ENCODE results near the gene RETREG3. TPM values are rescaled to one million over a fixed set of nuclear protein-coding genes. Genes with fewer than 3 reads are reported as not detected.
A peak's percentile ranks its signal among the peaks of the same experiment; 100 is the strongest.

The RETREG3 gene
- total and polyA plus RNA-seq, 2 of the 4 experiments (the other 2 are of a cell fraction) = 18.1 to 44.1 TPM

DNA sequence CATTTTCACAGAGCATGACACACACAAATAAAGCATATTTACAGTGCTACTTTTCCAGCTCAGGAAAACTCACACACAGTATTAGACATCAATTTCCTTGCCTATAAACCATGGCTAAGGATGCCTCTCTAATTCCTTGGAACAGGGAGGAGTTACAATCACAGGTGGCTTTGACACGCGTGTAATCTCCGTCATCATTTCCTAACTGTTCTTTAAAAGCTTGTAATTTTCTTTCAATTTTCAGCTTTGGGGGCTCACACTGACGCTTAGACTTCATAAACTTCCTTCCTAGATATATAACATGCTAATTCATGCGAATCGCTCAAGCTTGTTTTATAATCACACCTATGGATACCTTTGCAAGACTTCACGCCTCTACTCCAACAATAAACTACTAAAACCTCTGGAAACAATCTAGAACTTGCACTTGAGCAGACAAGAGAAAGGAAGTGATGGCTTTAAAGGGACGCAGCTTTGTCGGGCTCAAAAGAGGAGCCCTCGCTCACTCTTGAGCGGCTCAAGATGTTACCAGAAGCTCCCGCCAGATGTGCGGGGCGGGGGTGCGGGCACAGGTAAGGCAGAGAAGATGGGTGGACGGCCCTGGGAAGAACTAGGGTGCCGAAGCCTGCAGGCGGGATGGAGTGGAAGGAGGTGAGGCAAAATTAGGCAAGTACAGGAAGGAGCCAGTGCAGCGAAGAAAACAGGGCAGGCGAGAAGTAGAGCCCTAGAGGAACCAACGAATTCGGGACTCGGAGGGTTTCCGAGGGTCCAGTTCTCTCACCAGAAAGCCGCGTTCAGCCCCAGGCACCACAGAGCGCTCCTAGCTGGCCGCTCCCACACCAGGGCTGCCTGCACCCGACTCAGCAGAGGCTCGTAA lies 631 bp downstream of the RETREG3 start:
- DNase-seq (no peak), ATAC-seq (ENCODE audit: low read depth) (peak; percentile 54)
- BruUV-seq (replicated peaks) = TSS peak; percentile 26
- peak overlapping the region; percentile 87 for H3K9ac ChIP-seq (ENCODE audit: low read depth, low read length)
- peak overlapping the region; percentile 96 for H3K4me2 ChIP-seq (ENCODE audit: low read depth, low read length)
- peak overlapping the region; percentile 67; the same call in 1 of the 2 replicates for H2AK5ac ChIP-seq (ENCODE audit: low read depth, low read length)
- no peaks in the 10 kb centered on the region for H3K27me3 ChIP-seq (ENCODE audit: control insufficient read depth, insufficient read depth, low read length)
- H2AFZ ChIP-seq (replicated peaks; ENCODE audit: low read length, poor library complexity) = peak overlapping the region; percentile 98
- peak overlapping the region; percentile 75 for H2BK5ac ChIP-seq (ENCODE audit: low read depth, low read length, poor library complexity, severe bottlenecking)
- H4K5ac ChIP-seq (ENCODE audit: low read depth, low read length) = peak overlapping the region; percentile 7; the same call in 1 of the 2 replicates
- H3K4me3 ChIP-seq (ENCODE audit: insufficient read depth, low read depth, low read length) = peak overlapping the region; percentile 71
- no peak overlapping the region for H2BK20ac ChIP-seq (ENCODE audit: low read depth, low read length)
- peak overlapping the region; percentile 55 for H3K56ac ChIP-seq (ENCODE audit: extremely low read depth, insufficient read depth, low read length)
- peak overlapping the region; percentile 82 for H3K4ac ChIP-seq (ENCODE audit: low read depth, low read length)
- POLR2A ChIA-PET (ENCODE audit: unreplicated experiment) = interaction anchor here (1.0 kb wide), 3 partner anchors 10 to 752 kb away, joined by 3 to 4 read pairs (median 3); no protein-coding TSS in a partner anchor
- peak overlapping the region in 1 of 2 experiments; percentile 68; a peak in 1 of 4 replicates for H4K8ac ChIP-seq (ENCODE audit: low read depth in 2 of 2, low read length in 2 of 2)
- intact Hi-C loops (cut with micrococcal nuclease) (loop anchor here (2.0 to 5.0 kb wide), 3 partner anchors 32 to 70 kb away; partner anchors contain the start of genes PSMC3IP and TUBG2), in situ Hi-C loops (cut with MboI; ENCODE audit: low sequenced_read_pairs) (no loop called here), dilution Hi-C loops (cut with HindIII; ENCODE audit: low sequenced_read_pairs, unreplicated experiment) (no loop called here)
- H4K91ac ChIP-seq (ENCODE audit: insufficient read depth, low read depth, low read length) = peak overlapping the region; percentile 52; the same call in 1 of the 2 replicates
- no peak overlapping the region for H3K18ac ChIP-seq (ENCODE audit: low read depth, low read length)
- peak overlapping the region; percentile 73 for H3K23ac ChIP-seq (ENCODE audit: low read depth, low read length)
- peaks cover 45% of the 10 kb centered on the region for H4K20me1 ChIP-seq (ENCODE audit: insufficient read depth, low read length)
- peaks cover 17% of the 10 kb centered on the region for H3K36me3 ChIP-seq (ENCODE audit: control insufficient read depth, insufficient read depth, low read length)
- H3K4me1 ChIP-seq (ENCODE audit: control insufficient read depth, insufficient read depth, low read length) = peaks cover 3% of the 10 kb centered on the region
- peaks cover 15 to 64% of the 10 kb centered on the region in 2 experiments for H3K79me1 ChIP-seq (ENCODE audit: low read depth in 1 of 2, low read length in 2 of 2)
- H3K9me3 ChIP-seq (ENCODE audit: control insufficient read depth, insufficient read depth, low read length) = no peaks in the 10 kb centered on the region
- H2BK120ac ChIP-seq (ENCODE audit: low read depth, low read length) = no peak overlapping the region
- peak overlapping the region; percentile 94 for H2AK9ac ChIP-seq (replicated peaks; ENCODE audit: low read depth, low read length, poor library complexity)
- WGBS, 2 experiments (ENCODE audit: extremely low coverage in 2 of 2, insufficient read length in 1 of 2) = 3% methylated on average over 19 of the region's 30 CpGs; no CpG with 5 or more reads in 1 of the 2 experiments
- peak overlapping the region; percentile 96 for H3K14ac ChIP-seq (replicated peaks; ENCODE audit: low read depth, low read length)
- peak overlapping the region; percentile 65 for H3K27ac ChIP-seq (ENCODE audit: insufficient read depth, low read length)
- no peak overlapping the region for H2BK15ac ChIP-seq (ENCODE audit: low read depth, low read length)
- H3K9me1 ChIP-seq (ENCODE audit: insufficient read depth, low read length) = peaks cover 7% of the 10 kb centered on the region
- CTCF ChIA-PET = interaction anchor here (0.6 to 1.4 kb wide), 3 partner anchors 28 to 71 kb away, joined by 3 to 4 read pairs (median 3); no protein-coding TSS in a partner anchor
- no peak for TF ChIP-seq MAZ (IDR thresholded peaks at IDR 0.05; ENCODE audit: borderline replicate concordance, low read depth, low read length)
- TF ChIP-seq CHD1 (IDR thresholded peaks at IDR 0.05; ENCODE audit: low read depth, low read length) = no peak
- TF ChIP-seq NFE2L2 (IDR thresholded peaks at IDR 0.05; ENCODE audit: low read depth, low read length) = no peak
- TF ChIP-seq, protein P1, sequence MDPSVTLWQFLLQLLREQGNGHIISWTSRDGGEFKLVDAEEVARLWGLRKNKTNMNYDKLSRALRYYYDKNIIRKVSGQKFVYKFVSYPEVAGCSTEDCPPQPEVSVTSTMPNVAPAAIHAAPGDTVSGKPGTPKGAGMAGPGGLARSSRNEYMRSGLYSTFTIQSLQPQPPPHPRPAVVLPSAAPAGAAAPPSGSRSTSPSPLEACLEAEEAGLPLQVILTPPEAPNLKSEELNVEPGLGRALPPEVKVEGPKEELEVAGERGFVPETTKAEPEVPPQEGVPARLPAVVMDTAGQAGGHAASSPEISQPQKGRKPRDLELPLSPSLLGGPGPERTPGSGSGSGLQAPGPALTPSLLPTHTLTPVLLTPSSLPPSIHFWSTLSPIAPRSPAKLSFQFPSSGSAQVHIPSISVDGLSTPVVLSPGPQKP (IDR thresholded peaks at IDR 0.05; ENCODE audit: borderline replicate concordance, low read depth, low read length) = no peak
- TF ChIP-seq POLR2A (IDR thresholded peaks at IDR 0.05; ENCODE audit: low read depth, low read length) = no peak
- TF ChIP-seq, protein P2, sequence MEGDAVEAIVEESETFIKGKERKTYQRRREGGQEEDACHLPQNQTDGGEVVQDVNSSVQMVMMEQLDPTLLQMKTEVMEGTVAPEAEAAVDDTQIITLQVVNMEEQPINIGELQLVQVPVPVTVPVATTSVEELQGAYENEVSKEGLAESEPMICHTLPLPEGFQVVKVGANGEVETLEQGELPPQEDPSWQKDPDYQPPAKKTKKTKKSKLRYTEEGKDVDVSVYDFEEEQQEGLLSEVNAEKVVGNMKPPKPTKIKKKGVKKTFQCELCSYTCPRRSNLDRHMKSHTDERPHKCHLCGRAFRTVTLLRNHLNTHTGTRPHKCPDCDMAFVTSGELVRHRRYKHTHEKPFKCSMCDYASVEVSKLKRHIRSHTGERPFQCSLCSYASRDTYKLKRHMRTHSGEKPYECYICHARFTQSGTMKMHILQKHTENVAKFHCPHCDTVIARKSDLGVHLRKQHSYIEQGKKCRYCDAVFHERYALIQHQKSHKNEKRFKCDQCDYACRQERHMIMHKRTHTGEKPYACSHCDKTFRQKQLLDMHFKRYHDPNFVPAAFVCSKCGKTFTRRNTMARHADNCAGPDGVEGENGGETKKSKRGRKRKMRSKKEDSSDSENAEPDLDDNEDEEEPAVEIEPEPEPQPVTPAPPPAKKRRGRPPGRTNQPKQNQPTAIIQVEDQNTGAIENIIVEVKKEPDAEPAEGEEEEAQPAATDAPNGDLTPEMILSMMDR (conservative IDR thresholded peaks at IDR 0.05; ENCODE audit: low read depth, low read length) = no peak
- TF ChIP-seq, protein P3, sequence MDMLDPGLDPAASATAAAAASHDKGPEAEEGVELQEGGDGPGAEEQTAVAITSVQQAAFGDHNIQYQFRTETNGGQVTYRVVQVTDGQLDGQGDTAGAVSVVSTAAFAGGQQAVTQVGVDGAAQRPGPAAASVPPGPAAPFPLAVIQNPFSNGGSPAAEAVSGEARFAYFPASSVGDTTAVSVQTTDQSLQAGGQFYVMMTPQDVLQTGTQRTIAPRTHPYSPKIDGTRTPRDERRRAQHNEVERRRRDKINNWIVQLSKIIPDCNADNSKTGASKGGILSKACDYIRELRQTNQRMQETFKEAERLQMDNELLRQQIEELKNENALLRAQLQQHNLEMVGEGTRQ (IDR thresholded peaks at IDR 0.05; ENCODE audit: low read depth, low read length) = no peak
- TF ChIP-seq BHLHE40 (IDR thresholded peaks at IDR 0.05; ENCODE audit: low read depth, low read length) = no peak
- no peak for TF ChIP-seq MAFK (IDR thresholded peaks at IDR 0.05; ENCODE audit: low read depth, low read length)
- TF ChIP-seq MXI1 (IDR thresholded peaks at IDR 0.05; ENCODE audit: borderline replicate concordance, low read depth, low read length) = no peak
- no peak for TF ChIP-seq RAD21 (IDR thresholded peaks at IDR 0.05; ENCODE audit: low read length)
- no peak for TF ChIP-seq RCOR1 (IDR thresholded peaks at IDR 0.05; ENCODE audit: insufficient replicate concordance, low read length)
- no peak for TF ChIP-seq RFX5 (IDR thresholded peaks at IDR 0.05; ENCODE audit: low read depth, low read length)

Measured in IMR-90 (cell line).